HG03442 (cell line): ENCODE results near the gene SPDEF.

Experiments used
- ATAC-seq: cut with Tn5 transposase; IDR thresholded peaks from one replicate; pipeline ENCODE4 v1.9.1; 2021; ENCODE audit warnings: mild to moderate bottlenecking, moderate library complexity; ENCODE audit not compliant: unreplicated experiment

The SPDEF gene

GRCh38 chr6:34583861-34584604 lies 27.9 kb upstream of the SPDEF start:
- ATAC-seq = no peak

- ATAC-seq = no peak
These were observed 27.3 kb upstream of the SPDEF start for GRCh38 chr6:34583461-34583860.

GRCh38 chr6:34581561-34581920 lies 25.4 kb upstream of the SPDEF start:
- ATAC-seq = no peak

GRCh38 chr6:34580707-34581560 lies 24.8 kb upstream of the SPDEF start:
- ATAC-seq = no peak

GRCh38 chr6:34578445-34579262 lies 22.5 kb upstream of the SPDEF start:
- no peak for ATAC-seq

GRCh38 chr6:34576286-34576955 lies 20.3 kb upstream of the SPDEF start:
- ATAC-seq = no peak

- no peak for ATAC-seq
These were observed 19.2 kb upstream of the SPDEF start for GRCh38 chr6:34575326-34575725.

GRCh38 chr6:34574647-34575293 lies 18.6 kb upstream of the SPDEF start:
- no peak for ATAC-seq

GRCh38 chr6:34573567-34574183 lies 17.5 kb upstream of the SPDEF start:
- no peak for ATAC-seq

GRCh38 chr6:34572585-34572984 lies 16.5 kb upstream of the SPDEF start:
- ATAC-seq = no peak

- no peak for ATAC-seq
These were observed 15.9 kb upstream of the SPDEF start for GRCh38 chr6:34572021-34572420.

- no peak for ATAC-seq
These were observed 15.3 kb upstream of the SPDEF start for GRCh38 chr6:34571388-34571787.

- no peak for ATAC-seq
These were observed 14.1 kb upstream of the SPDEF start for GRCh38 chr6:34570066-34570833.

- ATAC-seq = no peak
These were observed 13.3 kb upstream of the SPDEF start for GRCh38 chr6:34569361-34569973.

- no peak for ATAC-seq
These were observed 12.4 kb upstream of the SPDEF start for GRCh38 chr6:34568341-34569201.

GRCh38 chr6:34566830-34567546 lies 10.9 kb upstream of the SPDEF start:
- no peak for ATAC-seq

GRCh38 chr6:34565722-34566137 lies 9.6 kb upstream of the SPDEF start:
- ATAC-seq = no peak
